Fibroblast of peridontal ligament (primary cell): ENCODE data around the gene ATXN10.

Experiments used
- DNase-seq: peaks from one replicate; pipeline ENCODE4 v3.0.0-alpha.2; 2010; ENCODE audit errors: extremely low read depth

The ATXN10 gene

GRCh38 chr22:45859231-45860161 is 187.9 kb downstream of the ATXN10 start:
- DNase-seq, result no peak

GRCh38 chr22:45860201-45860600 is 188.6 kb downstream of the ATXN10 start:
- DNase-seq, result no peak

GRCh38 chr22:45861259-45861658 is 189.6 kb downstream of the ATXN10 start:
- no peak for DNase-seq

- peak; percentile 41 for DNase-seq
These were observed 192.5 kb downstream of the ATXN10 start for GRCh38 chr22:45863981-45864751.

GRCh38 chr22:45864959-45865476 is 193.4 kb downstream of the ATXN10 start:
- no peak for DNase-seq

GRCh38 chr22:45865561-45866125 is 194.0 kb downstream of the ATXN10 start:
- DNase-seq, result no peak

- no peak for DNase-seq
These were observed 194.6 kb downstream of the ATXN10 start for GRCh38 chr22:45866126-45866645.

GRCh38 chr22:45866646-45867117 is 195.0 kb downstream of the ATXN10 start:
- no peak for DNase-seq

GRCh38 chr22:45867118-45867905 is 195.7 kb downstream of the ATXN10 start:
- DNase-seq, result no peak

GRCh38 chr22:45867906-45868555 is 196.4 kb downstream of the ATXN10 start:
- no peak for DNase-seq

- DNase-seq, result no peak
These were observed 197.1 kb downstream of the ATXN10 start for GRCh38 chr22:45868571-45869339.

- DNase-seq, result no peak
These were observed 197.8 kb downstream of the ATXN10 start for GRCh38 chr22:45869340-45869847.

GRCh38 chr22:45870011-45870410 is 198.4 kb downstream of the ATXN10 start:
- DNase-seq, result no peak

GRCh38 chr22:45871721-45872120 is 200.1 kb downstream of the ATXN10 start:
- DNase-seq, result no peak

- no peak for DNase-seq
These were observed 201.1 kb downstream of the ATXN10 start for GRCh38 chr22:45872659-45873263.

- no peak for DNase-seq
These were observed 204.8 kb downstream of the ATXN10 start for GRCh38 chr22:45876136-45877035.

GRCh38 chr22:45877036-45877380 is 205.4 kb downstream of the ATXN10 start:
- no peak for DNase-seq

GRCh38 chr22:45877651-45878050 is 206.0 kb downstream of the ATXN10 start:
- no peak for DNase-seq
